GM10847 (cell line): ENCODE results near the gene JAZF1.

Experiments
- POLR2A ChIP-seq: IDR thresholded peaks from 2 replicates; pipeline ENCODE4 v1.6.1; 2011; ENCODE audit not compliant: insufficient read length; ENCODE audit errors: extremely low read depth

Gene JAZF1

GRCh38 chr7:28180364-28181147, at the start of gene JAZF1:
JAZF1 (minus strand) TSS chr7:28180795.
- TF ChIP-seq POLR2A, result no peak

GRCh38 chr7:28230261-28230660, 49.7 kb upstream of the JAZF1 start:
- TF ChIP-seq POLR2A, result no peak

GRCh38 chr7:28228396-28228795, 47.8 kb upstream of the JAZF1 start:
- TF ChIP-seq POLR2A, result no peak

GRCh38 chr7:28226003-28226402, 45.4 kb upstream of the JAZF1 start:
- TF ChIP-seq POLR2A, result no peak

GRCh38 chr7:28225576-28225975, 45.0 kb upstream of the JAZF1 start:
- no peak for TF ChIP-seq POLR2A

GRCh38 chr7:28224675-28225074, 44.1 kb upstream of the JAZF1 start:
- TF ChIP-seq POLR2A, result no peak

GRCh38 chr7:28224172-28224571, 43.6 kb upstream of the JAZF1 start:
- TF ChIP-seq POLR2A, result no peak

GRCh38 chr7:28222636-28223035, 42.0 kb upstream of the JAZF1 start:
- TF ChIP-seq POLR2A, result no peak

- no peak for TF ChIP-seq POLR2A
Observed at GRCh38 chr7:28219793-28220192, 39.2 kb upstream of the JAZF1 start.

GRCh38 chr7:28217143-28217542, 36.5 kb upstream of the JAZF1 start:
- TF ChIP-seq POLR2A, result no peak

- no peak for TF ChIP-seq POLR2A
Observed at GRCh38 chr7:28211006-28211405, 30.4 kb upstream of the JAZF1 start.

GRCh38 chr7:28208506-28208905, 27.9 kb upstream of the JAZF1 start:
- no peak for TF ChIP-seq POLR2A

GRCh38 chr7:28207486-28208158, 27.0 kb upstream of the JAZF1 start:
- TF ChIP-seq POLR2A, result no peak

GRCh38 chr7:28205506-28205905, 24.9 kb upstream of the JAZF1 start:
- TF ChIP-seq POLR2A, result no peak

GRCh38 chr7:28203508-28204240, 23.1 kb upstream of the JAZF1 start:
- TF ChIP-seq POLR2A, result no peak

GRCh38 chr7:28202222-28202621, 21.6 kb upstream of the JAZF1 start:
- TF ChIP-seq POLR2A, result no peak

- no peak for TF ChIP-seq POLR2A
Observed at GRCh38 chr7:28201131-28201530, 20.5 kb upstream of the JAZF1 start.

GRCh38 chr7:28200598-28200997, 20.0 kb upstream of the JAZF1 start:
- no peak for TF ChIP-seq POLR2A
